Neural crest cell (in vitro differentiated cells): ENCODE data around the gene PPM1D. TPM values are rescaled to one million over a fixed set of nuclear protein-coding genes. Genes with fewer than 3 reads are reported as not detected.

Experiments
- DNase-seq: peaks from one replicate; pipeline ENCODE4 v3.0.0; 2021; ENCODE audit warnings: low read depth, mixed read lengths, low spot score
- H3K27ac Mint-ChIP-seq: one replicate; pipeline ENCODE4 v1.8.0; 2021; ENCODE audit warnings: mild to moderate bottlenecking, mixed read lengths; ENCODE audit not compliant: unreplicated experiment
- H3K27me3 Mint-ChIP-seq: 2 replicates; pipeline ENCODE4 v1.8.0; 2021; ENCODE audit warnings: low read depth, mild to moderate bottlenecking, mixed read lengths
- H3K36me3 Mint-ChIP-seq: 2 replicates; pipeline ENCODE4 v1.8.0; 2021; ENCODE audit warnings: low read depth, mild to moderate bottlenecking, mixed read lengths
- H3K4me1 Mint-ChIP-seq: 2 replicates; pipeline ENCODE4 v1.8.0; 2021; ENCODE audit warnings: mixed read lengths
- H3K4me3 Mint-ChIP-seq: one replicate; pipeline ENCODE4 v1.8.0; 2021; ENCODE audit warnings: mild to moderate bottlenecking, mixed read lengths
- H3K9me3 Mint-ChIP-seq: 2 replicates; pipeline ENCODE4 v1.8.0; 2021; ENCODE audit warnings: mixed read lengths
- CTCF ChIP-seq: fragments of 200-600 bp; sonication (generic); conservative IDR thresholded peaks from 2 replicates; pipeline ENCODE4 v1.5.0; 2021; ENCODE audit warnings: antibody characterized with exemption, mild to moderate bottlenecking
- total RNA-seq: library from RNA; stranded (reverse); gene quantifications from 2 replicates; pipeline ENCODE4 v1.2.1, GENCODE V29; 2021

The PPM1D gene
- total RNA-seq, 1 donor from 2014 or later, result 23.8 TPM

- no peaks in the 10 kb centered on the region for H3K27me3 Mint-ChIP-seq
- H3K9me3 Mint-ChIP-seq, result no peaks in the 10 kb centered on the region
- no peak overlapping the region for H3K4me3 Mint-ChIP-seq
- H3K36me3 Mint-ChIP-seq, result peaks cover 9% of the 10 kb centered on the region
- no peak overlapping the region for H3K27ac Mint-ChIP-seq
- no peak for DNase-seq
- H3K4me1 Mint-ChIP-seq, result peaks cover 15% of the 10 kb centered on the region
- TF ChIP-seq CTCF, result no peak
These were observed 18.1 kb downstream of the PPM1D start for GRCh38 chr17:60618080-60618479.

GRCh38 chr17:60618854-60619526 is 19.0 kb downstream of the PPM1D start:
- Mint-ChIP-seq H3K27me3 (no peaks in the 10 kb centered on the region), H3K27ac (no peak overlapping the region), H3K36me3 (peaks cover 9% of the 10 kb centered on the region), H3K9me3 (no peaks in the 10 kb centered on the region), H3K4me3 (no peak overlapping the region), H3K4me1 (peaks cover 15% of the 10 kb centered on the region)
- no peak for DNase-seq
- TF ChIP-seq CTCF, result no peak

- Mint-ChIP-seq H3K4me3 (no peak overlapping the region), H3K9me3 (no peaks in the 10 kb centered on the region), H3K4me1 (peaks cover 10% of the 10 kb centered on the region), H3K27me3 (no peaks in the 10 kb centered on the region), H3K36me3 (peaks cover 2% of the 10 kb centered on the region), H3K27ac (no peak overlapping the region)
- no peak for DNase-seq
- TF ChIP-seq CTCF, result no peak
These were observed 23.0 kb downstream of the PPM1D start for GRCh38 chr17:60622961-60623360.

- no peak for DNase-seq
- TF ChIP-seq CTCF, result no peak
- Mint-ChIP-seq H3K27me3 (no peaks in the 10 kb centered on the region), H3K27ac (no peak overlapping the region), H3K4me3 (no peak overlapping the region), H3K9me3 (no peaks in the 10 kb centered on the region), H3K4me1 (peaks cover 10% of the 10 kb centered on the region), H3K36me3 (peaks cover 2% of the 10 kb centered on the region)
These were observed 23.4 kb downstream of the PPM1D start for GRCh38 chr17:60623415-60623814.

GRCh38 chr17:60627124-60627523 is 27.1 kb downstream of the PPM1D start:
- peaks cover 3% of the 10 kb centered on the region for H3K4me1 Mint-ChIP-seq
- no peak overlapping the region for H3K27ac Mint-ChIP-seq
- no peaks in the 10 kb centered on the region for H3K9me3 Mint-ChIP-seq
- no peak for TF ChIP-seq CTCF
- no peaks in the 10 kb centered on the region for H3K27me3 Mint-ChIP-seq
- H3K36me3 Mint-ChIP-seq, result peaks cover 2% of the 10 kb centered on the region
- H3K4me3 Mint-ChIP-seq, result no peak overlapping the region
- no peak for DNase-seq
